GM11168 (cell line): ENCODE results near the gene ZG16B.

ENCODE experiments used
- in situ Hi-C: fragments of 300-500 bp; cut with MboI; formaldehyde crosslinking; loops from one replicate; pipeline ENCODE4 v1.12.0; 2022; ENCODE audit warnings: low sequenced_read_pairs; ENCODE audit not compliant: unreplicated experiment

ZG16B gene

DNA sequence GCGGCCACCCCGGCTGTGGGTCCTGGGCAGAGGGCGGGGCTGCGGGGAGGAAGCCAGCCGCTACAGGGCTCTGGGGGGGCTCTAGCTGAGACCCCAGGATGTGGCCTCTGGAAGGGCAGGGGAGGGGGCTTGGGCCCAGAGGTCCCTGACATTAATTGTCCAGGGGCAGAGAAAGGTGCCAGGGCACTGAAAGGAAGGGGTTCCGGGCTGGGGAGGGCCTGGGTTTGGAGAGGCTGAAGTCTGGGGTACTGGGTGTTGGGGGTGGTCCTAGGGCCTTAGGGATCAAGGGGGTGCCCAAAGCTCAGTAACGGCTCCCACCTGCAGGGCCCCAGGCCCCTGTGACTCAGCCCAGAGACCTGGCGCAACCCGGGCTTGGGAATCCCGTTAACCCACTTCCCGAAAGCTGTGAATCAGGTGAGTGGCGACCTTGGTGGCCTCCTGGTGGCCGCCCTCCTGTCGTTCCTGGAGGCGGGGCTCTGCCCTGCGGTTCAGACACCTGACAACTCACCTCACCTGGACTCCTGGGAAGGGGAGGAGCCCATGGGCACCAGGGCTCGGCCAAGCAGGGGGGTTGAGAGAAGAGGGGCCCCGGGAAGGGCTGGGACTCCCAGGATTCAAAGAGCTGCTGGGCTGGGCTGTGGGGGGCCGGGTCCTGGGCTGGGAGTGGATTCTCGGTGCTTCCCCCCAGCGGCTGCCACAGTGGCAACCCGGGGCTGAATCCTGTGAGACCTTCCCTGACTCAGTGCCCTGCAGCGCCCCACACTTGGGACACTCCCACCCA is 28.3 kb downstream of the ZG16B start:
- in situ Hi-C loops: no loop called here

DNA sequence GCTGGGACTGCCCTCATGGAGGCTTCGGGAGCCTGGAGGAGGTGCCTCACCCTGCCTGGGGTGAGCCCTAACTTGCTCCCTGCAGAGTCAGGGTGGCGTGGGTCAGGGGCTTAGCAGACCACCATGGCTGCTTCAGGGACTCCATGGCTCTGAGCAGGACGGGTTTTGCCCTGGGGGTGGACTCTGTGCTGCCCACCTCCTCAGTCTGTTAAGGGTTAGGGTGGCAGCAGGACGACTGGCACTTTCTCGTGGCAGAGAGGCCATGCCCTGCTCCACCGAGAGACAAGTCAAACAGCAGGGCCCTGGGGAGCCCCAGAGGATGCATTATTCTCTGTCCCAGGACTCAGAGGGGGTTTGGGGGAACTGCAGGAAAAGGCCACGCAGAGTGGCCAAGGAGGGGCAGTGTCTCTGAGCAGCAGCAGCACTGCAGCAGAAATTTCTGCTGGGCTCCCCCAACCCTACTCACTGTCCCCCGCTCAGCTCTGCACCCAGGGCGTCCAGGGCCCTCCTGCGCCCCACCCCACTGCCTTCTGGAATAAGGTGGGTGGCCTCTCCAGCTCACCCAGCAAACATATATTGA is 29.7 kb downstream of the ZG16B start:
- in situ Hi-C loops: loop anchor here (5.0 kb wide), 1 partner anchor 32 kb away; no protein-coding TSS in a partner anchor

DNA sequence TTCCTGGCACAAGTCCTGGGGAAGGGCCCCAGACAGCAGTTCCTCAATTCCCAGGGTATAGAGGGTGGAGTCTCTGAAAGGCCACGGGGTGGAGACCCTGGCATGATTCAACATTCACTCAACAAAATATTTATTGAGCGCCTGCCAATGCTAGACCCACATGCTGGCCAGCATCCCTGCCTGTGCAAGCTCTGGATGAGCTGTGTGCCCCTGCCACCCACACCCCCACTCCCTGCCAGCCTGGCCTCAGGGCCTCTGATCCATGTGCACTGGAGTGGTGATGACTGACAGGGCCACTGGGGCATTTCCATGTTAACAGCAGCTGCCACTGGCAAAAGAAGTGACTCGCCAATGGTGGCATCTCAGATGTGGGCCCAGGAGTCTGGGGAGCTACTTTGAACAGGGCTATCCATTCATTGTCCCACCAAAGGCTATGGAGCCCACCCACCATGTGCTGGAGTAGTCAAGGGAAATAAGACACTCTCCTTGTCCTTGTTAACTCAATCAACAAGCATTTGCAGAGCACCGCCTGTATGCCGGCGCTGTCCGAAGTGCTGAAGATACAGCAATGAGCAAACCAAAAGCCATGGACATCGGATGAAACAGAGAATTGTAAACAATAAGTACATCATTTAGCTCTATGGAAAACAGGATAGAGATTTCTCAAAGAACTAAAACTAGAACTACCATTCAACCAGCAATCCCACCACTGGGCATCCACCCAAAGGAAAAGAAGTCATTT is 30.9 kb downstream of the ZG16B start:
- in situ Hi-C loops: loop anchor here (5.0 kb wide), 1 partner anchor 34 kb away; no protein-coding TSS in a partner anchor

DNA sequence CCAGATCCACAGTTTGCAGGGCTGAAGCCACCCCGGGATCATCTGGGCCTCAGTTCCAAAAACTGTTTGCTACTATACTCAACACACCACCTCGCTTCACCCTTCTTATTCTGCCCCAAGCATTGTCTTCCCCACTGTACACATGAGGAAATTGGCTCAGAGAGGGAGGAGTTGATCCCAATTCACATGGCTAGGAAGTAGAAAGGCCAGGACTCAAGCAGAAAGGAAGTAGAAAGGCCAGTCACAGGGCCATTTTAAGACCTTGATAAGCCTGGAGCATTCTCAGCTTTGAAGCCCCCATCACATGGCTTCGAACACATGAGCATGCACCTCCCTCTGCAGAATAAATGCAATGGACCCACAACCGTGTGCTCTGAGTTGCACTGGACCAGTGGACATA is 35.5 kb downstream of the ZG16B start:
- in situ Hi-C loops: no loop called here

DNA sequence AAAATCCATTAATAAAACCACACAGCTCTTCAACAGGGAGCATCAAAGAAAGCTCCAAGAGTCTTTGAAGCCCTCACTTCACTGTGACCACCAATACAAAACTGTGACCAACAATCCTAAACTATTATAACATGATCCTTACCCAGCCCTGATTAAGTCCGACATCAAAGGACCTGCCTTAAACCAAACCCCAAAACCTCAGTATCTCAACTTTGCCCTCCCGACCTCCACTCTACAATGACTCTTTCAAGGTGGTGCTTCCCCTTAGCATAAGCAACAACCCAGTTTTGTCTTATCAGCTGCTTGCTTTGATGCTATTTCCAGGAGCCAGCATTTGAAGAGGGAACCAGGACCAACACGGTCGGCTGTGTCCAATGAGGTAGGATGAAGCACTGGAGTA is 36.3 kb downstream of the ZG16B start:
- in situ Hi-C loops: no loop called here

DNA sequence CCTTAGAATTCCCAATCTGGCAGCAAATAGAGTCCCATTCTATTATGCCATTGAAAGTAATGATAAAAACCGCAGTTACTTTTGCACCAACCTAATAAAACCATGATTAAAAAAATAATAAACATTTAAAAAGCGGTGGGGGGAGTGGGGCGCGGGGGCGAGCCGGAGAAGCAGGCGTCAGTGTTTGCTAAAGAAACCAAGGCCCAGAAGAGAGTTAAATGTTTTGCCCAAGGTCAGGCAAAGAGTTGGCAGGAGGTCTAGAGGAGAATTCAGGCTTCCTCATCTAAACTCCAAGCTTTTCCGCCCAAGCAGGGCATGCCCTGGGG is 37.5 kb downstream of the ZG16B start:
- in situ Hi-C loops: no loop called here

DNA sequence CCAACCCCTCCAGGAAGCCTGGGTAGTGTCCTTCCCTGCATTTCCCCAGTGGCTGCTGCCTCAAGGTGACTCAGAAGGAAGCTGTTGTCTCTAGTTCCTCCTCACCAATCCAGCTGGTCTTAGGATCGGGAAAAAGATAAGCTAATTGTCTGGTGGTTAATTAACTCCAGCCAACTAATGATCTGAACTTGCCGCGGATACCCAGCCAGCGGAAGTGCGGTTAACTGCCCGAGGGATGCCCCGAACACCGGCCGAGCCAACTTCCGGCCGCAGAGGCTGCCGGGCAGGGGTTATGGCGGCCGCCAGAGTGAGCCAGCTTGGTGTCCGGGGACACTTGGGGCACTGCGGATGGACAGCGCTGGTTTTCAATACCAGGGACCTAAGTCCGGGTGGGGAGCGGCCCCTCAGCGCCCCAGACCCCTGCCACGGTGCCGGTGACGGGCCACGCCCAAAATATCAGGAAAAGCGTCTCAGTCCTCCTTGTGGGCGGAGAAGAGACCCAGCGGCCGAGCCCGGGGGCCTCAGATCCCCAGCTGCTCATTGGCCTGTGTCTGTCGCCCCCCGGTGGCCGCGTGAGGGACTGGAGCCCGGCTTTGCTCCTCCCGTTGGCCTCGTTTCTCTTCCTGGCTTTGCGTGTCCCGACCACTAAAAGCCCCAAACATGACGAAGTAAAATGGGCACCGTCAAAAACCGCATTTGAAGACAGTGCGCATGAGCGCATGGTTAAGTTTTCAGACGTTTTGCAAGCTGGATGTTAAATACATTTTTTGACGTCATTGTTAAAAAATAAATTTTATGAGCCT is 38.1 kb downstream of the ZG16B start:
- in situ Hi-C loops: no loop called here

DNA sequence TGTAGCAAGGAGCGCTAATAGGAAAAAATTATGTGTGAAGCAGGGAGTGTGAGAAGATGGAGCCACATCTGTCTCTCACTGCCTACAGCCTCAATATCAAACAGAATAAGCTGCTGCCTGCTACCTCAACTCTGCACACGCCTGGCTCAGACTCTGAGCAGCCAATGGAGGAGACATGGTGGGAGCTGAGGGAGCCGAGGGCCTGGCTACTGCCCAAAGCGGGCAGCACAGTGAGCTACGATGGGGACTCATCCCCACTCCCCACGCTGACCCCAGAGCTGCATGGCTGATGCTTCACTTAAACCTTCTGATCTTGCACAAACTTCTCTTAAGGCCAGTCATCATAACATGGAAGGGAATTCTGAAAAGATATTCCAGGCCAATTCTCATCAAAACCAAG is 41.8 kb downstream of the ZG16B start:
- in situ Hi-C loops: no loop called here

DNA sequence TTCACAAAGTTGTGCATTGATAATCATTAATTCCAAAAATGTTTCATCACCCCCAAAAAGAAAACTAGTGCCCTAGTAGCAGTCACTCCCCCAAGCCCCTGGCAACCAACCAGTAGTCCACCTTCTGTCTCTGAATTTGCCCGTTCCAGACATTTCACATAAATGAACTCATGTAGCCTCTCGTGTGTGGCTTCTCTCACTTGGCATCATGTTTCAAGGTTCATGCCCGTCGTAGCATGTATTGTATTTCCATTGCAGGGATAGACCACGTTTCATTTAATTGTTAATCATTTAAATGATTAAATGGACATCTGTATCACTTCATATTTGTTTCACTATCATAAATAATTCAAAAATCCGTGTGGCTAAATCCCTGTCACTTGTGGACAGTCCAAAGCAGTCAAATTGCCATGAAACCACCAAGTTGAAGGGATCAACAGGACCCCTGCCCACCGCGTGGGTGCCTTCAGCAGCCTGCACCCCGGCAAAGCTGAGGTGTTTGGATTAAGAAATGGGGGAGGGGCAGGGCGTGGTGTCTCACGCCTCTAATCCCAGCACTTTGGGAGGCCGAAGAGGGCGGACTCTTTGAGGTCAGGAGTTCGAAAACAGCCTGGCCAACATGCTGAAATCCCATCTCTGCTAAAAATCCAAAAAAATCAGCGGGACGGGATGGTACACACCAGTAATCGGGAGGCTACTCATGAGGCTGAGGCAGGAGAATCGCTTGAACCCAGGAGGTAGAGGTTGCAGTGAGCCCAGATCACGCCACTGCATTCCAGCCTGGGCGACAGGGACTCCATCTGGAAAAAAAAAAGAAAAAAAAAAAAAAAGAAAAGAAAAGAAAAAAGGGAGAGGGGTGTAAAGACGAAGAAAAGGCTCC is 44.2 kb downstream of the ZG16B start:
- in situ Hi-C loops: no loop called here

DNA sequence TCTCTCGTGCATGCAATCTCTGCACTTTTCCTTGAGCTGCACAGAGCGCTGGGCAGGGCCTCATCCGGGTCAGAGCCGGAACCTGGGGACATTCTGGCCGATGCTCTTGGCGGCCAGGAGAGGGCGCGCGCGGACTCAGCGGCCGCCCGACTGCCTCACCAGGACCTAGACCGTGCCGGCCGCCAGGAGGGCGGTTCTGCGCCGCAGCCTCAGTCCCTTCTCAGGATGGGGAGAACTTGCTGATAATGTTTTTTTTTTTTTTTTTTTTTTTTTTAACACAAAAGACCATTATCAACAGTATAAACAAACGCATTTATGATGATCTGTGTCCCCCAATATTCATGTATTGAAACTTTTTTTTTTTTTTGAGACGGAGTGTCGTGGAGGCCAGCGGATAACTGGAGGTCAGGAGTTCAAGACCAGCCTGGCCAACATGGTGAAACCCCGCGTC is 44.8 kb downstream of the ZG16B start:
- in situ Hi-C loops: loop anchor here (5.0 kb wide), 1 partner anchor 47 kb away; no protein-coding TSS in a partner anchor

DNA sequence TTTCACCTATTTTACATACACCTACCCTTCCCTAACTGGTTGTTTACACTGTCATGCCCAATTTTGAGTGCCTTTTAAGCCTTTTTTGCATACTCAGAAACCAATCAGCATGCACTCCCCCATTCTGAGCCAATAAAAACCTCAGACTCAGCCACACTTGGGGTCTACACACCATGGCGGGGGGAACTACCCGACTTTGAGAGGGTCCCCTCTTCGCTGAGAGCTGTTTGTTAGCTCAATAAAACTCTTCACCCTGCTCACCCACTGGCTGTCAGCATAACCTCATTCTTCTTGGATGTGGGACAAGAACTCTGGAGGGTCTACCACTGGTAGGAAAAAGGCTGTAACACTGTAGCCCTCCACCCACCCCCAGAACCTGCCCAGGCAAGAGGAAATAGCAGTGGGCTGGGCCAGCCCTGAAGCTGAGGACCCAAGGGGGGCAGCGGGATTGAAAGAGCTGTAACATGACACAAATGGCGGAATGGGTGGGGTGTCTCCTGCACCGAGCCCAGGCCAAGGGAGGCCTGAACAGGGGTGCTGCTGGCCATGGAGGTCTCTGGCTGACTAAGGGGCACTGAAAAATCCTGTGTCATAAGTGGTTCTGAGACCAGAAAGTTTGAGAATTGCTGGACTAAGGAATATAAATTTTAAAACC is 49.9 kb downstream of the ZG16B start:
- in situ Hi-C loops: loop anchor here (5.0 kb wide), 1 partner anchor 42 kb away; no protein-coding TSS in a partner anchor
